ENCODE data around the gene TFB2M.
"Not testable (repeated sequence)": the region's sequence is repeated elsewhere in the genome, so short reads cannot be mapped to it uniquely, and the experiment has no call there.

The TFB2M gene

GRCh38 chr1:246582301-246583055, 16.4 kb upstream of the TFB2M start:
- DNase-seq (ENCODE audit: low read depth in 2 of 2) = no peak

GRCh38 chr1:246580497-246581370, 14.7 kb upstream of the TFB2M start:
- DNase-seq (ENCODE audit: low read depth in 2 of 2) = no peak

- no peak for DNase-seq (ENCODE audit: low read depth in 2 of 2)
These were observed 13.8 kb upstream of the TFB2M start for GRCh38 chr1:246579818-246580217.

- DNase-seq (ENCODE audit: low read depth in 2 of 2) = no peak
These were observed 11.7 kb upstream of the TFB2M start for GRCh38 chr1:246577720-246578106.

- no peak for DNase-seq (ENCODE audit: low read depth in 2 of 2)
These were observed 11.1 kb upstream of the TFB2M start for GRCh38 chr1:246577082-246577719.

GRCh38 chr1:246576709-246577032, 10.6 kb upstream of the TFB2M start:
- DNase-seq (ENCODE audit: low read depth in 2 of 2) = no peak

- no peak for DNase-seq (ENCODE audit: low read depth in 2 of 2)
These were observed 7.4 kb upstream of the TFB2M start for GRCh38 chr1:246573491-246573890.

GRCh38 chr1:246572785-246573184, 6.7 kb upstream of the TFB2M start:
- no peak for DNase-seq (ENCODE audit: low read depth in 2 of 2)

GRCh38 chr1:246571953-246572352, 5.9 kb upstream of the TFB2M start:
- DNase-seq (ENCODE audit: low read depth in 2 of 2) = no peak

- not testable (repeated sequence) for DNase-seq (ENCODE audit: low read depth in 2 of 2)
These were observed 5.2 kb upstream of the TFB2M start for GRCh38 chr1:246571309-246571708.

GRCh38 chr1:246569248-246570238, 3.5 kb upstream of the TFB2M start:
- no peak for DNase-seq (ENCODE audit: low read depth in 2 of 2)

- DNase-seq (ENCODE audit: low read depth in 2 of 2) = no peak
These were observed 1.7 kb upstream of the TFB2M start for GRCh38 chr1:246567646-246568235.

- DNase-seq (ENCODE audit: low read depth in 2 of 2) = peak; percentile 75 to 81
These were observed 968 bp upstream of the TFB2M start for GRCh38 chr1:246566813-246567645.

- DNase-seq (ENCODE audit: low read depth in 2 of 2) = no peak
These were observed 322 bp downstream of the TFB2M start for GRCh38 chr1:246565751-246566127.

GRCh38 chr1:246564839-246565750, 966 bp downstream of the TFB2M start:
- no peak for DNase-seq (ENCODE audit: low read depth in 2 of 2)

- DNase-seq (ENCODE audit: low read depth in 2 of 2) = not testable (repeated sequence)
These were observed 5.2 kb downstream of the TFB2M start for GRCh38 chr1:246560833-246561232.

GRCh38 chr1:246559310-246559709, 6.8 kb downstream of the TFB2M start:
- DNase-seq (ENCODE audit: low read depth in 2 of 2) = no peak

- DNase-seq (ENCODE audit: low read depth in 2 of 2) = no peak
These were observed 8.0 kb downstream of the TFB2M start for GRCh38 chr1:246558041-246558440.

- DNase-seq (ENCODE audit: low read depth in 2 of 2) = no peak
These were observed 11.9 kb downstream of the TFB2M start for GRCh38 chr1:246554201-246554600.
